Measurements from ENCODE around the gene FBXO31.

DNA sequence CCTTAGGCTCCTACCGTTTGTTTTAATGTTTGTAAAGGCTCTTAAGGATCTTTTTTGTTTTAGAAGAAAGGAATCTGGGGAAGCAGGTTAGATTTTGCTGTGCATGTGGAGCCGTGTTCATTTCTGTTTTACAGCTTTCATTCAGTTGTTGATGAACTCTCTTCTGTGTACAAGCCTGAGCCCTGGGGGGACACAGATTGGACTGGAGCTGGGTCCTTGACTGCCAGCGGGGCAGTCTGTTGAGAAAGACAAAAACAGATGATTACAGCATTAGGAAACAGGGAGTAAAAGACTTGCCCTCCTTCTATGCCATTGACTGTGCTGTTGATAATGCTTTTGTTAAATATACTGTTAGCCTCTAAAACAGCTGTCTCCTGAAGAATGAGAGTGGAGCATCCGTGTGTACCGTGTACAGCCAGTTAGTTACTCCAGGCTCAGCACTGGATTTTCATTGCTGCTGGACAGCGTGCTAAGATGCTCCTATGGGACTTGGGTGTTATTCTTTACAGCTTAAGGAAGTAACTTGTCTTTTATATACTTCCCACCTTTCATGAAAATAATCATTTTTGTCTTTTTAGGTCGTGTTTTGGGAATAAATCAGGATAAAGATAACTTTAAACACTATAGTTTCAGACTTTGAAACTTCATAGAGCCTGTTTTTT lies 11.7 kb upstream of the FBXO31 start:
- TF ChIP-seq, protein P1, sequence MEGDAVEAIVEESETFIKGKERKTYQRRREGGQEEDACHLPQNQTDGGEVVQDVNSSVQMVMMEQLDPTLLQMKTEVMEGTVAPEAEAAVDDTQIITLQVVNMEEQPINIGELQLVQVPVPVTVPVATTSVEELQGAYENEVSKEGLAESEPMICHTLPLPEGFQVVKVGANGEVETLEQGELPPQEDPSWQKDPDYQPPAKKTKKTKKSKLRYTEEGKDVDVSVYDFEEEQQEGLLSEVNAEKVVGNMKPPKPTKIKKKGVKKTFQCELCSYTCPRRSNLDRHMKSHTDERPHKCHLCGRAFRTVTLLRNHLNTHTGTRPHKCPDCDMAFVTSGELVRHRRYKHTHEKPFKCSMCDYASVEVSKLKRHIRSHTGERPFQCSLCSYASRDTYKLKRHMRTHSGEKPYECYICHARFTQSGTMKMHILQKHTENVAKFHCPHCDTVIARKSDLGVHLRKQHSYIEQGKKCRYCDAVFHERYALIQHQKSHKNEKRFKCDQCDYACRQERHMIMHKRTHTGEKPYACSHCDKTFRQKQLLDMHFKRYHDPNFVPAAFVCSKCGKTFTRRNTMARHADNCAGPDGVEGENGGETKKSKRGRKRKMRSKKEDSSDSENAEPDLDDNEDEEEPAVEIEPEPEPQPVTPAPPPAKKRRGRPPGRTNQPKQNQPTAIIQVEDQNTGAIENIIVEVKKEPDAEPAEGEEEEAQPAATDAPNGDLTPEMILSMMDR (IDR thresholded peaks at IDR 0.05) = no peak
- no peak for TF ChIP-seq POLR2A (IDR thresholded peaks at IDR 0.05)
